Loucy (cell line): ENCODE results near the gene LCT.

Source experiments
- H2AFZ ChIP-seq: fragments of 200-600 bp; sonication (generic); 2 replicates; pipeline ENCODE4 v1.6.0; 2016; ENCODE audit warnings: antibody characterized with exemption, mild to moderate bottlenecking, low read length, moderate library complexity
- H3F3A ChIP-seq: fragments of 200-600 bp; 2 replicates; pipeline ENCODE4 v1.6.0; 2016; ENCODE audit warnings: antibody characterized with exemption, low read depth, mild to moderate bottlenecking
- H3K27me3 ChIP-seq: fragments of 200-600 bp; sonication (generic); 2 replicates; pipeline ENCODE4 v1.6.1; 2014; ENCODE audit warnings: low read length, mild to moderate bottlenecking; ENCODE audit not compliant: insufficient read depth, poor library complexity, severe bottlenecking
- H3K36me3 ChIP-seq: fragments of 200-600 bp; sonication (generic); 2 replicates; pipeline ENCODE4 v1.6.1; 2016; ENCODE audit warnings: low read length; ENCODE audit not compliant: insufficient read depth
- H3K4me1 ChIP-seq: fragments of 200-600 bp; sonication (generic); 2 replicates; pipeline ENCODE4 v1.5.1; 2014; ENCODE audit warnings: low read length, mild to moderate bottlenecking; ENCODE audit not compliant: insufficient read depth, poor library complexity, severe bottlenecking
- H3K4me2 ChIP-seq: fragments of 200-600 bp; sonication (generic); 2 replicates; pipeline ENCODE4 v1.6.0; 2014; ENCODE audit warnings: antibody characterized with exemption, low read length, low read depth, mild to moderate bottlenecking; ENCODE audit not compliant: poor library complexity, severe bottlenecking
- H3K4me3 ChIP-seq: fragments of 200-600 bp; sonication (generic); 2 replicates; pipeline ENCODE4 v1.5.1; 2014; ENCODE audit warnings: low read length, mild to moderate bottlenecking, mixed read lengths; ENCODE audit not compliant: poor library complexity, severe bottlenecking
- H3K79me2 ChIP-seq: fragments of 200-600 bp; sonication (generic); 2 replicates; pipeline ENCODE4 v1.6.1; 2014; ENCODE audit warnings: low read length; ENCODE audit not compliant: insufficient read depth
- H3K9ac ChIP-seq: fragments of 200-600 bp; sonication (generic); 2 replicates; pipeline ENCODE4 v1.6.0; 2014; ENCODE audit warnings: mild to moderate bottlenecking, low read depth, low read length, moderate library complexity; ENCODE audit not compliant: poor library complexity, severe bottlenecking
- H3K9me2 ChIP-seq: fragments of 200-600 bp; sonication (generic); replicated peaks from 2 replicates; pipeline ENCODE4 v1.6.1; 2016; ENCODE audit warnings: low read depth, low read length, mixed read lengths
- H3K9me3 ChIP-seq: fragments of 200-600 bp; sonication (generic); 2 replicates; pipeline ENCODE4 v1.6.1; 2014; ENCODE audit warnings: mild to moderate bottlenecking, antibody characterized with exemption, low read length, low read depth; ENCODE audit not compliant: insufficient read depth
- H4K20me1 ChIP-seq: fragments of 200-600 bp; sonication (generic); 2 replicates; pipeline ENCODE4 v1.6.0; 2014; ENCODE audit warnings: antibody characterized with exemption, low read length, mild to moderate bottlenecking; ENCODE audit not compliant: insufficient read depth, poor library complexity, severe bottlenecking
- CTCF ChIP-seq: fragments of 200-600 bp; sonication (generic); conservative IDR thresholded peaks from 2 replicates; pipeline ENCODE4 v1.5.1; 2014; ENCODE audit warnings: mild to moderate bottlenecking, antibody characterized with exemption, low read length
- EZH2phosphoT487 ChIP-seq: fragments of 200-600 bp; IDR thresholded peaks from 2 replicates; pipeline ENCODE4 v1.6.1; 2018; ENCODE audit warnings: antibody characterized with exemption, mild to moderate bottlenecking, moderate library complexity, borderline replicate concordance

Gene LCT

GRCh38 chr2:135849087-135849486, 12.1 kb upstream of the LCT start:
- no peaks in the 10 kb centered on the region for H3K4me1 ChIP-seq
- H3F3A ChIP-seq: no peaks in the 10 kb centered on the region
- no peaks in the 10 kb centered on the region for H4K20me1 ChIP-seq
- H3K9ac ChIP-seq: no peak overlapping the region
- H3K36me3 ChIP-seq: peaks cover 89% of the 10 kb centered on the region
- H3K4me3 ChIP-seq: no peak overlapping the region
- TF ChIP-seq CTCF: no peak
- no peak for TF ChIP-seq EZH2phosphoT487
- H2AFZ ChIP-seq: no peak overlapping the region
- H3K9me2 ChIP-seq: no peaks in the 10 kb centered on the region
- H3K9me3 ChIP-seq: no peaks in the 10 kb centered on the region
- no peaks in the 10 kb centered on the region for H3K79me2 ChIP-seq
- H3K27me3 ChIP-seq: no peaks in the 10 kb centered on the region
- no peak overlapping the region for H3K4me2 ChIP-seq

DNA sequence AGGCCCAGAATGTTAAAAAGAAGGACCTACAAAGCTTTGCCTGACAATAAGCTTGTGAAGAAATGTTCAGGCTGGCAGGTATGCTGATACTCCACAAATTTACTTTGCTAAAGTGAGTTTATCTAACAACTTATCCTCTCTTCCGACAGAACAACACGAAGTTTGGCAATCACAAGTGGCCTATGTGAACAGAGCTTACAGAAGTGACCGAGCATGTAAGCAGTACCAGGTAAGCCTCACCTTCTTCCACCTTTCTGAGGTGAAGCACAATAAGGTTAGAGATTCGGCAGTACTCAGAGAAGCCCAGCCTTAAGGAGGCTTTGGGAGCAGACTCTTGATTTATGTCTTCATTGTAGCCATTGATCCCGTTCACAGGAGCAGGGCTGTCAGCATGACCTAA, 9.0 kb upstream of the LCT start:
- H4K20me1 ChIP-seq: no peaks in the 10 kb centered on the region
- TF ChIP-seq CTCF: no peak
- no peak for TF ChIP-seq EZH2phosphoT487
- peaks cover 6% of the 10 kb centered on the region for H3K4me1 ChIP-seq
- no peaks in the 10 kb centered on the region for H3K27me3 ChIP-seq
- H3F3A ChIP-seq: 0 out of 2 replicates have a peak, but pooled peaks cover 4% of the 10 kb centered on the region
- H3K9me3 ChIP-seq: no peaks in the 10 kb centered on the region
- H3K9ac ChIP-seq: no peak overlapping the region
- peaks cover 84% of the 10 kb centered on the region for H3K36me3 ChIP-seq
- H3K4me3 ChIP-seq: no peak overlapping the region
- no peak overlapping the region for H3K4me2 ChIP-seq
- no peaks in the 10 kb centered on the region for H3K79me2 ChIP-seq
- H3K9me2 ChIP-seq: no peaks in the 10 kb centered on the region
- no peak overlapping the region for H2AFZ ChIP-seq

- no peak overlapping the region for H3K4me2 ChIP-seq
- H2AFZ ChIP-seq: no peak overlapping the region
- H3K9me3 ChIP-seq: no peaks in the 10 kb centered on the region
- TF ChIP-seq CTCF: no peak
- TF ChIP-seq EZH2phosphoT487: no peak
- H3K36me3 ChIP-seq: peaks cover 81% of the 10 kb centered on the region
- H3K4me3 ChIP-seq: no peak overlapping the region
- H4K20me1 ChIP-seq: no peaks in the 10 kb centered on the region
- H3K9me2 ChIP-seq: no peaks in the 10 kb centered on the region
- peaks cover 13% of the 10 kb centered on the region for H3K4me1 ChIP-seq
- H3K9ac ChIP-seq: no peak overlapping the region
- 0 out of 2 replicates have a peak, but pooled peaks cover 5% of the 10 kb centered on the region for H3F3A ChIP-seq
- H3K79me2 ChIP-seq: no peaks in the 10 kb centered on the region
- H3K27me3 ChIP-seq: no peaks in the 10 kb centered on the region
Measured at GRCh38 chr2:135845257-135845656, 8.3 kb upstream of the LCT start.
